HEK293 (cell line): ENCODE results near the gene TSHR.

ENCODE experiments used
- EGR2 ChIP-seq: fragments of 450-650 bp; formaldehyde crosslinking; IDR thresholded peaks from 2 replicates; pipeline ENCODE4 v1.5.1; 2016; ENCODE audit warnings: low read depth, missing biosample characterization, missing genetic modification characterization
- GLIS2 ChIP-seq: fragments of 450-650 bp; formaldehyde crosslinking; IDR thresholded peaks from 2 replicates; pipeline ENCODE4 v1.5.1; 2016; ENCODE audit warnings: missing biosample characterization, missing genetic modification characterization
- RBAK ChIP-seq: fragments of 450-650 bp; formaldehyde crosslinking; IDR thresholded peaks from 2 replicates; pipeline ENCODE4 v1.5.1; 2016; ENCODE audit warnings: missing biosample characterization, missing genetic modification characterization
- SCRT2 ChIP-seq: fragments of 450-650 bp; formaldehyde crosslinking; IDR thresholded peaks from 2 replicates; pipeline ENCODE4 v1.5.1; 2016; ENCODE audit warnings: missing biosample characterization, missing genetic modification characterization
- SP3 ChIP-seq: fragments of 450-650 bp; formaldehyde crosslinking; IDR thresholded peaks from 2 replicates; pipeline ENCODE4 v1.5.1; 2016; ENCODE audit warnings: missing biosample characterization, missing genetic modification characterization
- SP7 ChIP-seq: fragments of 450-650 bp; formaldehyde crosslinking; IDR thresholded peaks from 2 replicates; pipeline ENCODE4 v1.5.1; 2016; ENCODE audit warnings: missing biosample characterization, missing genetic modification characterization
- ZBTB17 ChIP-seq: fragments of 450-650 bp; formaldehyde crosslinking; IDR thresholded peaks from 2 replicates; pipeline ENCODE4 v1.5.1; 2016; ENCODE audit warnings: missing biosample characterization, missing genetic modification characterization
- ZFP37 ChIP-seq: fragments of 450-650 bp; formaldehyde crosslinking; IDR thresholded peaks from 2 replicates; pipeline ENCODE4 v1.5.1; 2016; ENCODE audit warnings: missing biosample characterization, missing genetic modification characterization
- ZFP41 ChIP-seq: fragments of 450-650 bp; formaldehyde crosslinking; IDR thresholded peaks from 2 replicates; pipeline ENCODE4 v1.5.1; 2016; ENCODE audit warnings: missing biosample characterization, missing genetic modification characterization, borderline replicate concordance
- ZIC2 ChIP-seq: fragments of 450-650 bp; formaldehyde crosslinking; IDR thresholded peaks from 2 replicates; pipeline ENCODE4 v1.5.1; 2016; ENCODE audit warnings: missing biosample characterization, missing genetic modification characterization
- ZNF121 ChIP-seq: fragments of 450-650 bp; formaldehyde crosslinking; IDR thresholded peaks from 2 replicates; pipeline ENCODE4 v1.5.1; 2016; ENCODE audit warnings: missing biosample characterization, missing genetic modification characterization
- ZNF138 ChIP-seq: fragments of 450-650 bp; formaldehyde crosslinking; IDR thresholded peaks from 2 replicates; pipeline ENCODE4 v1.5.1; 2016; ENCODE audit warnings: missing biosample characterization, missing genetic modification characterization, borderline replicate concordance
- ZNF184 ChIP-seq: fragments of 450-650 bp; IDR thresholded peaks from 2 replicates; pipeline ENCODE4 v1.5.1; 2018; ENCODE audit warnings: missing biosample characterization, mild to moderate bottlenecking, missing genetic modification characterization
- ZNF2 ChIP-seq: fragments of 450-650 bp; formaldehyde crosslinking; IDR thresholded peaks from 2 replicates; pipeline ENCODE4 v1.5.1; 2016; ENCODE audit warnings: missing biosample characterization, missing genetic modification characterization
- ZNF341 ChIP-seq: fragments of 450-650 bp; formaldehyde crosslinking; IDR thresholded peaks from 2 replicates; pipeline ENCODE4; 2016; ENCODE audit warnings: low read depth, missing biosample characterization, missing genetic modification characterization
- ZNF354C ChIP-seq: fragments of 450-650 bp; formaldehyde crosslinking; IDR thresholded peaks from 2 replicates; pipeline ENCODE4 v1.5.1; 2016; ENCODE audit warnings: missing biosample characterization, missing genetic modification characterization, low read depth, borderline replicate concordance
- ZNF501 ChIP-seq: fragments of 450-650 bp; formaldehyde crosslinking; IDR thresholded peaks from 2 replicates; pipeline ENCODE4 v1.5.1; 2016; ENCODE audit warnings: missing biosample characterization, missing genetic modification characterization
- ZNF514 ChIP-seq: fragments of 450-650 bp; formaldehyde crosslinking; IDR thresholded peaks from 2 replicates; pipeline ENCODE4 v1.5.1; 2016; ENCODE audit warnings: missing biosample characterization, missing genetic modification characterization
- ZNF521 ChIP-seq: fragments of 450-650 bp; formaldehyde crosslinking; IDR thresholded peaks from 2 replicates; pipeline ENCODE4 v1.5.1; 2017; ENCODE audit warnings: missing biosample characterization, mild to moderate bottlenecking, missing genetic modification characterization
- ZNF555 ChIP-seq: fragments of 450-650 bp; formaldehyde crosslinking; conservative IDR thresholded peaks from 2 replicates; pipeline ENCODE4 v1.5.1; 2017; ENCODE audit warnings: missing biosample characterization, mild to moderate bottlenecking, missing genetic modification characterization, inconsistent platforms
- ZNF600 ChIP-seq: fragments of 450-650 bp; formaldehyde crosslinking; IDR thresholded peaks from 2 replicates; pipeline ENCODE4 v1.5.1; 2016; ENCODE audit warnings: missing biosample characterization, missing genetic modification characterization
- ZNF610 ChIP-seq: fragments of 450-650 bp; formaldehyde crosslinking; IDR thresholded peaks from 2 replicates; pipeline ENCODE4 v1.5.1; 2016; ENCODE audit warnings: missing biosample characterization, missing genetic modification characterization, borderline replicate concordance
- ZNF629 ChIP-seq: fragments of 450-650 bp; formaldehyde crosslinking; IDR thresholded peaks from 2 replicates; pipeline ENCODE4 v1.5.1; 2017; ENCODE audit warnings: missing biosample characterization, missing genetic modification characterization
- ZNF654 ChIP-seq: fragments of 450-650 bp; formaldehyde crosslinking; IDR thresholded peaks from 2 replicates; pipeline ENCODE4 v1.5.1; 2016; ENCODE audit warnings: low read depth, missing biosample characterization, missing genetic modification characterization
- ZNF660 ChIP-seq: fragments of 450-650 bp; IDR thresholded peaks from 2 replicates; pipeline ENCODE4 v1.5.1; 2018; ENCODE audit warnings: missing biosample characterization, mild to moderate bottlenecking, missing genetic modification characterization
- ZSCAN23 ChIP-seq: fragments of 450-650 bp; formaldehyde crosslinking; IDR thresholded peaks from 2 replicates; pipeline ENCODE4 v1.5.1; 2016; ENCODE audit warnings: missing biosample characterization, missing genetic modification characterization
- TF ChIP-seq, protein P1 (sequence below): fragments of 450-650 bp; formaldehyde crosslinking; IDR thresholded peaks from 2 replicates; pipeline ENCODE4 v1.5.1; 2016; ENCODE audit warnings: missing biosample characterization, missing genetic modification characterization
- TF ChIP-seq, protein P2 (sequence below): fragments of 450-650 bp; formaldehyde crosslinking; IDR thresholded peaks from 2 replicates; pipeline ENCODE4 v1.5.1; 2016; ENCODE audit warnings: missing biosample characterization, missing genetic modification characterization
- TF ChIP-seq, protein P3 (sequence below): fragments of 450-650 bp; formaldehyde crosslinking; IDR thresholded peaks from 2 replicates; pipeline ENCODE4 v1.5.1; 2016; ENCODE audit warnings: missing biosample characterization, missing genetic modification characterization

TSHR gene

DNA sequence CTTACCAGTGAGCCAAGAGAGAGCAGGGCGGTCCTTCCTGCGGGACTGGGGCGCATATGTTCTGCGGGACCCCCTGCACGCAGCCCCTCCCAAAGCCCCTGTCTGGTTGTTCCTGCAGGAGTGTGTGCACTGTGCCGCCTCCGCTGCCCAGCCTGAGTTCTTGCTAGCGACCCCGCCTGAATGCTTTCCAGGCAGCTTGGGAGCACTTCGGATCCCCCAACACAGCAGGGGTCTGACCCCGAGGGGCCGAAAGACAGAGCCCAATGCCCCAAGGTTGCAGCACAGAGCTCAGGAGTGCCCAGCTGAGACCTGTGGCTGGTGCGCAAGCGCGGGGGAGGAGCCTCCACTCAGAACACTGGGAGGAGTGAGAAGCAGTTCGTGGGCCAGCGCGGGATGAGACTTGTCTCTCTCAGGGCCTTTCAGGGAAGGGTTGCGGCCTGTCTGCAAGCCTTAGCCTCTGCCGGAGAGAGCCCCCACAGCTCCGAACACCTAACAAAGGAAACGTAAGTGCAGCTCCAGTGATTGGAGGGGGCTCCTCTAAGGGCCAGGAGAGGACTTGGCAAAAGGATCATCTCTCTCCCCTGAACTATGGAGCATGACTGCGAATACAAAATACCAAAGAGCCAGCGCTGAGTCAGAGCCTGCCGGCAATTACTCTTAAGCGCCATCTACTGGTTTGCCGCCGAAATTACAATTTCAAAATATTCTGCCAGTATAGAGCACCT is 214.8 kb downstream of the TSHR start (continued):
- TF ChIP-seq, protein P1, sequence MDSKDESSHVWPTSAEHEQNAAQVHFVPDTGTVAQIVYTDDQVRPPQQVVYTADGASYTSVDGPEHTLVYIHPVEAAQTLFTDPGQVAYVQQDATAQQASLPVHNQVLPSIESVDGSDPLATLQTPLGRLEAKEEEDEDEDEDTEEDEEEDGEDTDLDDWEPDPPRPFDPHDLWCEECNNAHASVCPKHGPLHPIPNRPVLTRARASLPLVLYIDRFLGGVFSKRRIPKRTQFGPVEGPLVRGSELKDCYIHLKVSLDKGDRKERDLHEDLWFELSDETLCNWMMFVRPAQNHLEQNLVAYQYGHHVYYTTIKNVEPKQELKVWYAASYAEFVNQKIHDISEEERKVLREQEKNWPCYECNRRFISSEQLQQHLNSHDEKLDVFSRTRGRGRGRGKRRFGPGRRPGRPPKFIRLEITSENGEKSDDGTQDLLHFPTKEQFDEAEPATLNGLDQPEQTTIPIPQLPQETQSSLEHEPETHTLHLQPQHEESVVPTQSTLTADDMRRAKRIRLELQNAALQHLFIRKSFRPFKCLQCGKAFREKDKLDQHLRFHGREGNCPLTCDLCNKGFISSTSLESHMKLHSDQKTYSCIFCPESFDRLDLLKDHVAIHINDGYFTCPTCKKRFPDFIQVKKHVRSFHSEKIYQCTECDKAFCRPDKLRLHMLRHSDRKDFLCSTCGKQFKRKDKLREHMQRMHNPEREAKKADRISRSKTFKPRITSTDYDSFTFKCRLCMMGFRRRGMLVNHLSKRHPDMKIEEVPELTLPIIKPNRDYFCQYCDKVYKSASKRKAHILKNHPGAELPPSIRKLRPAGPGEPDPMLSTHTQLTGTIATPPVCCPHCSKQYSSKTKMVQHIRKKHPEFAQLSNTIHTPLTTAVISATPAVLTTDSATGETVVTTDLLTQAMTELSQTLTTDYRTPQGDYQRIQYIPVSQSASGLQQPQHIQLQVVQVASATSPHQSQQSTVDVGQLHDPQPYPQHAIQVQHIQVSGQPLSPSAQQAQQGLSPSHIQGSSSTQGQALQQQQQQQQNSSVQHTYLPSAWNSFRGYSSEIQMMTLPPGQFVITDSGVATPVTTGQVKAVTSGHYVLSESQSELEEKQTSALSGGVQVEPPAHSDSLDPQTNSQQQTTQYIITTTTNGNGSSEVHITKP: 0 out of 2 replicates have a peak, but pooled peaks have one; percentile 29
- TF ChIP-seq RBAK (tag by site-specific recombination) (no peak), ZNF521 (no peak), EGR2 (tag by site-specific recombination) (no peak), ZFP37 (tag by site-specific recombination) (peak; percentile 55; the same call in 1 of the 2 replicates), SP7 (peak; percentile 75), ZNF354C (tag by site-specific recombination) (no peak), GLIS2 (tag by site-specific recombination) (peak; percentile 89), ZFP41 (tag by site-specific recombination) (no peak), SCRT2 (tag by site-specific recombination) (peak; percentile 93), ZNF341 (tag by site-specific recombination) (0 out of 2 replicates have a peak, but pooled peaks have one; percentile 42), ZNF654 (tag by site-specific recombination) (peak; percentile 70), ZNF138 (tag by site-specific recombination) (no peak), ZNF610 (tag by site-specific recombination) (no peak), ZNF629 (tag by site-specific recombination) (0 out of 2 replicates have a peak, but pooled peaks have one; percentile 15), ZSCAN23 (tag by site-specific recombination) (no peak), ZNF660 (peak; percentile 64), ZNF555 (tag by site-specific recombination) (no peak), ZIC2 (tag by site-specific recombination) (peak; percentile 61), SP3 (tag by site-specific recombination) (peak; percentile 58), ZNF121 (tag by site-specific recombination) (no peak), ZNF600 (peak; percentile 58), ZNF514 (tag by site-specific recombination) (no peak), ZNF501 (tag by site-specific recombination) (peak; percentile 72; the same call in 1 of the 2 replicates), ZBTB17 (tag by site-specific recombination) (peak; percentile 77; the same call in 1 of the 2 replicates), ZNF184 (tag by site-specific recombination) (0 out of 2 replicates have a peak, but pooled peaks have one; percentile 32), ZNF2 (tag by site-specific recombination) (0 out of 2 replicates have a peak, but pooled peaks have one; percentile 57)
- TF ChIP-seq, protein P2, sequence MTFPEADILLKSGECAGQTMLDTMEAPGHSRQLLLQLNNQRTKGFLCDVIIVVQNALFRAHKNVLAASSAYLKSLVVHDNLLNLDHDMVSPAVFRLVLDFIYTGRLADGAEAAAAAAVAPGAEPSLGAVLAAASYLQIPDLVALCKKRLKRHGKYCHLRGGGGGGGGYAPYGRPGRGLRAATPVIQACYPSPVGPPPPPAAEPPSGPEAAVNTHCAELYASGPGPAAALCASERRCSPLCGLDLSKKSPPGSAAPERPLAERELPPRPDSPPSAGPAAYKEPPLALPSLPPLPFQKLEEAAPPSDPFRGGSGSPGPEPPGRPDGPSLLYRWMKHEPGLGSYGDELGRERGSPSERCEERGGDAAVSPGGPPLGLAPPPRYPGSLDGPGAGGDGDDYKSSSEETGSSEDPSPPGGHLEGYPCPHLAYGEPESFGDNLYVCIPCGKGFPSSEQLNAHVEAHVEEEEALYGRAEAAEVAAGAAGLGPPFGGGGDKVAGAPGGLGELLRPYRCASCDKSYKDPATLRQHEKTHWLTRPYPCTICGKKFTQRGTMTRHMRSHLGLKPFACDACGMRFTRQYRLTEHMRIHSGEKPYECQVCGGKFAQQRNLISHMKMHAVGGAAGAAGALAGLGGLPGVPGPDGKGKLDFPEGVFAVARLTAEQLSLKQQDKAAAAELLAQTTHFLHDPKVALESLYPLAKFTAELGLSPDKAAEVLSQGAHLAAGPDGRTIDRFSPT (tag by site-specific recombination): no peak
- TF ChIP-seq, protein P3, sequence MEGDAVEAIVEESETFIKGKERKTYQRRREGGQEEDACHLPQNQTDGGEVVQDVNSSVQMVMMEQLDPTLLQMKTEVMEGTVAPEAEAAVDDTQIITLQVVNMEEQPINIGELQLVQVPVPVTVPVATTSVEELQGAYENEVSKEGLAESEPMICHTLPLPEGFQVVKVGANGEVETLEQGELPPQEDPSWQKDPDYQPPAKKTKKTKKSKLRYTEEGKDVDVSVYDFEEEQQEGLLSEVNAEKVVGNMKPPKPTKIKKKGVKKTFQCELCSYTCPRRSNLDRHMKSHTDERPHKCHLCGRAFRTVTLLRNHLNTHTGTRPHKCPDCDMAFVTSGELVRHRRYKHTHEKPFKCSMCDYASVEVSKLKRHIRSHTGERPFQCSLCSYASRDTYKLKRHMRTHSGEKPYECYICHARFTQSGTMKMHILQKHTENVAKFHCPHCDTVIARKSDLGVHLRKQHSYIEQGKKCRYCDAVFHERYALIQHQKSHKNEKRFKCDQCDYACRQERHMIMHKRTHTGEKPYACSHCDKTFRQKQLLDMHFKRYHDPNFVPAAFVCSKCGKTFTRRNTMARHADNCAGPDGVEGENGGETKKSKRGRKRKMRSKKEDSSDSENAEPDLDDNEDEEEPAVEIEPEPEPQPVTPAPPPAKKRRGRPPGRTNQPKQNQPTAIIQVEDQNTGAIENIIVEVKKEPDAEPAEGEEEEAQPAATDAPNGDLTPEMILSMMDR (tag by site-specific recombination): peak; percentile 61
